IPS-18a (cell line): Measurements from ENCODE around the gene CTTN.

Experiments used
- H3K27ac ChIP-seq: one replicate; pipeline ENCODE4 v1.5.1; 2013; ENCODE audit warnings: low read length
- H3K27me3 ChIP-seq: one replicate; pipeline ENCODE4 v1.6.1; 2013; ENCODE audit warnings: mild to moderate bottlenecking, low read length; ENCODE audit not compliant: control insufficient read depth, insufficient read depth
- H3K36me3 ChIP-seq: one replicate; pipeline ENCODE4 v1.6.1; 2013; ENCODE audit warnings: low read depth, low read length; ENCODE audit not compliant: control insufficient read depth
- H3K4me1 ChIP-seq: one replicate; pipeline ENCODE4 v1.6.1; 2013; ENCODE audit warnings: low read depth, low read length; ENCODE audit not compliant: control insufficient read depth
- H3K4me3 ChIP-seq: one replicate; pipeline ENCODE4 v1.5.1; 2013; ENCODE audit warnings: low read length
- H3K9ac ChIP-seq: one replicate; pipeline ENCODE4 v1.6.1; 2013; ENCODE audit warnings: mild to moderate bottlenecking, low read length, moderate library complexity
- H3K9me3 ChIP-seq: one replicate; pipeline ENCODE4 v1.6.1; 2013; ENCODE audit warnings: low read depth, low read length; ENCODE audit not compliant: control insufficient read depth

The CTTN gene

DNA sequence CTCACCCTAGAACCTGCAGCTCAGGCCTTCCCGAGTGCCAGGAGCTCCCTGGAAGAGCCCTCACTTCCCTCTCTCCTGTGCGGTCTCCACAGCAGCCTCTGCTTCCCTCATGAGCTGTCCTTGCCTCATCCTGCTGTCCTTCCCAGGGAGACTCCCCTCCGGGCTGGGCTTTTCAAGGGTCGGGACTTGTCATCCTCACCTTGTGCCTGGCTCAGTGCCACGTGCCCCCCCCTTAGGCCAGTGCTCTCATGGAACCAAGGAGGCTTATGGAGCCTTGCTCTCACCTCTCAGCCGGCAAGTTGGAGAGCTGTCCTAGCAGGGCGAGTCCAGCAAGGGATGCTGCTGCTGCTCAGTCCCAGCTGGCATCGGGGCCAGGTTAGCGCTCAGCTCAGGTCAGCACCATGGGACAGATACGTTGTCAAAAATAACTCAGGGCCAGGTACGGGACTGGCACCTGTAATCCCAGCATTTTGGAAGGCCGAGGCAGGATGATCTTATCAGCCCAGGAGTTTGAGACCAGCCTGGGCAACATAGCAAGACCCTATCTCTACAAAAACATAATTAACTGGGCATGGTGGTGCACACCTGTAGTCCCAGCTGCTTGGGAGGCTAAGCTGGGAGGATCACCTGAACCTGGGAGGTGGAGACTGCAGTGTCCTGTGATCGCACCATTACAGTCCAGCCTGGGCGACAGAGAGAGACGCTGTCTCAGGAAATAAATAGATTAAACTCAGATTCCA lies 13.6 kb downstream of the CTTN start:
- no peaks in the 10 kb centered on the region for H3K4me1 ChIP-seq
- H3K9ac ChIP-seq: no peak overlapping the region
- H3K27me3 ChIP-seq: no peaks in the 10 kb centered on the region
- peaks cover 96% of the 10 kb centered on the region for H3K36me3 ChIP-seq
- H3K27ac ChIP-seq: no peak overlapping the region
- H3K9me3 ChIP-seq: no peaks in the 10 kb centered on the region
- H3K4me3 ChIP-seq: no peak overlapping the region

DNA sequence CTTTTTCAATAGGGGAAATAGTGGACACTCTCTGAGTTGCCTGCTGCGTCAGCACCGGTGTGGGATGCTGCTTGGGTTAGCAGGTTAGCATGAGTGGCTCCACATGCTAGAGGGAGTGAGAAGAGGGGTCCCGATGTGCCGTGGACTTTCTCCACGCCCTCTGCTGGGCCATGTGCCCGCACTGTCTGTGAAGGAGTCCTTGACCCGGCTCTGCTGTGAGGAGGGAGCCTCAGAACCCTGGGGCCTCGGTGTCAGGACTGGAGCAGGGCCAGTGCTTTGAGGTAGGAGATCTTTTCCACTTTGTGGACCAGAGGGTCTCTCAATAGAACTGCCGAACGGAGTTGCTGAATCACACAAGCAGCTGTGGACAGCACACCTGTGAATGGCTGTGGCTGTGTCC lies 14.8 kb downstream of the CTTN start:
- Histone ChIP-seq H3K4me3 (no peak overlapping the region), H3K4me1 (no peaks in the 10 kb centered on the region), H3K9ac (no peak overlapping the region), H3K36me3 (peaks cover 94% of the 10 kb centered on the region), H3K27ac (no peak overlapping the region), H3K9me3 (no peaks in the 10 kb centered on the region), H3K27me3 (no peaks in the 10 kb centered on the region)

GRCh38 chr11:70414341-70415100 lies 16.2 kb downstream of the CTTN start:
- H3K36me3 ChIP-seq: peaks cover 90% of the 10 kb centered on the region
- no peaks in the 10 kb centered on the region for H3K9me3 ChIP-seq
- no peaks in the 10 kb centered on the region for H3K27me3 ChIP-seq
- H3K4me3 ChIP-seq: no peak overlapping the region
- no peak overlapping the region for H3K27ac ChIP-seq
- H3K4me1 ChIP-seq: no peaks in the 10 kb centered on the region
- no peak overlapping the region for H3K9ac ChIP-seq

DNA sequence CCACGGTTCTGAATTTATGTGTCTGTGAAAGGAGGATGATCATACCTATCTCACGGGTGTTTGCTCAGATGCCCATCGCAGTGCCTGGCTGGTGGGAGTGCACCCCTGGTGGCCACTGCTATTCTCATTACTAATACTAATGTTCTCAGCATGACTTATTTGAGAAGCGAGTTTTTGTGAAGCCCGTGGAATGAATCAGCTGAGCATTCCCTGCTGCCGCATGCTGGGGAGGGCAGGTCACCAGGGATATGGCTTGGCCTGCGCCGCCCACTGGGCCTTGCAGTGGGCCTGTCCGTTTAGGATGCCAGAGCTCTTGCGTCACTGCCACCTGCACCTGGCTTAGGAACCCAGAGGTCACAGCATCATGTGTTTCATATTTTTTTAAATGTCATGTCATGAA lies 16.9 kb downstream of the CTTN start:
- Histone ChIP-seq H3K9me3 (no peaks in the 10 kb centered on the region), H3K9ac (no peak overlapping the region), H3K4me1 (no peaks in the 10 kb centered on the region), H3K36me3 (peaks cover 90% of the 10 kb centered on the region), H3K4me3 (no peak overlapping the region), H3K27ac (no peak overlapping the region), H3K27me3 (no peaks in the 10 kb centered on the region)

- Histone ChIP-seq H3K4me3 (no peak overlapping the region), H3K27ac (no peak overlapping the region), H3K9me3 (no peaks in the 10 kb centered on the region), H3K9ac (no peak overlapping the region), H3K36me3 (peaks cover 90% of the 10 kb centered on the region), H3K4me1 (no peaks in the 10 kb centered on the region), H3K27me3 (no peaks in the 10 kb centered on the region)
These were observed 17.5 kb downstream of the CTTN start for GRCh38 chr11:70415642-70416395.

DNA sequence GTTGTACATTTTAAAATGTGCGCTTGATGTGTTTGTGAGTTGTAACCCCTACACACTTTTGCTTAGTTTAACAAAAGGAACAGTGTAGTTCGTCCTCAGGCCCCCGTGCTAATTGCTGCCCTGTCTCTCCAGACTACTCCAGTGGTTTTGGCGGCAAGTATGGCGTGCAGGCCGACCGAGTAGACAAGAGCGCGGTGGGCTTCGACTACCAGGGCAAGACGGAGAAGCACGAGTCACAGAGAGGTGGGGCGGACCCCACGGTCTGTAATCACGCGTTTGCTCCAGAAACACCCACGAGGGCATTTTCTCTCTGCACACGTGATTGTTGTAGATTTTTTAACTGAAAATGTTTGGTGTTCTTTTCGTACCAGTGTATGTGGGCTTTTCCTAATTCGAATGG lies 18.6 kb downstream of the CTTN start:
- peaks cover 90% of the 10 kb centered on the region for H3K36me3 ChIP-seq
- H3K27me3 ChIP-seq: no peaks in the 10 kb centered on the region
- no peak overlapping the region for H3K27ac ChIP-seq

DNA sequence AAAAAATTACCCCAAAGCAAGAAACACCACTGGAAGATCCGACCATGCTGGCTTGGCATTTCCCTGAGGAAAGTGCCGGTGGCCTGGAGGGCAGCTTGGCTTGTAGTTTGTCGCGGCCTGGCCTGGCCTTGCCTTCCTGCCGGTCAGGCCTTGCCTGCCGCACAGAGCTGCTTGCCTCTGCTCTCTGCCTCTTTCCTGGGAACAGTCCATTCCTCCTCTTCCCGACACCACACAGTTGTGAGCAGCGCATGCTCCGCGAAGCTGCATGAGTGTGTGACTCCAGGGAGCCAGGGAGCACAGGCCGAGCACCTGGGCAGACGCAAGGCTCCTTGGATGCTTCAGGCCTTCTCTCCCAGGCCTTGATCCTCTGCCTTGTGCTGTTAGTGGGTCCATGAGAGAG lies 19.8 kb downstream of the CTTN start:
- Histone ChIP-seq H3K4me3 (no peak overlapping the region), H3K36me3 (peaks cover 85% of the 10 kb centered on the region), H3K4me1 (no peaks in the 10 kb centered on the region), H3K9ac (no peak overlapping the region), H3K27ac (no peak overlapping the region), H3K9me3 (no peaks in the 10 kb centered on the region), H3K27me3 (no peaks in the 10 kb centered on the region)

More for the DNA sequence above, 18.6 kb downstream of the CTTN start:
- Histone ChIP-seq H3K9ac (no peak overlapping the region), H3K4me1 (no peaks in the 10 kb centered on the region), H3K9me3 (no peaks in the 10 kb centered on the region), H3K4me3 (no peak overlapping the region)

GRCh38 chr11:70419307-70420007 lies 21.1 kb downstream of the CTTN start:
- Histone ChIP-seq H3K4me1 (no peaks in the 10 kb centered on the region), H3K36me3 (peaks cover 76% of the 10 kb centered on the region), H3K27me3 (no peaks in the 10 kb centered on the region), H3K4me3 (no peak overlapping the region), H3K9me3 (no peaks in the 10 kb centered on the region), H3K9ac (no peak overlapping the region), H3K27ac (no peak overlapping the region)

DNA sequence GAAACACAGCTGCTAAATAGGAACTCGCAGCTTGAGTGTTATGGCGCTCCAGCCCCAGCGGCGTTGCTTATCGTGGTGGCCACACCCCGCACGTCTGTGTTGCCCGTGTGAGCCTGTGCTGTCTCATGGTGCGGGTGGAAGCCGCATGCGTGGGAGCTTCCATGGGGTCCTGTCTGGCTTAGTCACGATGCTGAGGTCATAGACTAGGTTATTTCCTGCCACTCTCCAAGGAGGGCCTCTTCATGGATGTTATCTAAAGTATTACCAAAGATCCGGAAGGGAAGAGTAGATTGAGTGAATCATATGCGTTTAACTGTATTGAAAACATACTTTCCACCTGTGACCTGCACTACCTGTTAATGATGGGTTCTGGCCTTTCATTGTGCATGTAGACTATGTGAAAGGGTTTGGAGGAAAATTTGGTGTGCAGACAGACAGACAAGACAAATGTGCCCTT lies 21.7 kb downstream of the CTTN start:
- Histone ChIP-seq H3K36me3 (peaks cover 76% of the 10 kb centered on the region), H3K27ac (no peak overlapping the region), H3K9me3 (no peaks in the 10 kb centered on the region), H3K4me3 (no peak overlapping the region), H3K9ac (no peak overlapping the region), H3K4me1 (no peaks in the 10 kb centered on the region), H3K27me3 (no peaks in the 10 kb centered on the region)

DNA sequence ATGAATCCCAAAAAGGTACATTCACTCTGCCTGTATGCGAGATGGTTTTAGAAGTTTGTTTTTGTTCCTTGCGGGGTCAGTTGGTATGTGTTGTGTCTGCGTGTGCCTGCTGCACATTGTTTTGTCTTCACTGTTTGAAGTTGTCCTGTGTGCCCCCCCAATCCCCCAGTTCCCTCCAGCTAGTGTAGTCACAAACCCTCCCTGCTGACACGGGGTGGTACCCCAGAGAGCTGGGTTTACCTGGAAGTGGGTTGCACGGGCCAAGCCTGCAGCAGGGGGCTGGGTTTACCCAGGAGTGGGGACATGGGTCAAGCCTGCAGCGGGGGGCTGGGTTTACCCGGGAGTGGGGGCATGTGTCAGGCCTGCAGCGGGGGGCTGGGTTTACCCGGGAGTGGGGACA lies 22.2 kb downstream of the CTTN start:
- Histone ChIP-seq H3K27ac (no peak overlapping the region), H3K27me3 (no peaks in the 10 kb centered on the region), H3K36me3 (peaks cover 76% of the 10 kb centered on the region), H3K9me3 (no peaks in the 10 kb centered on the region), H3K4me3 (no peak overlapping the region), H3K4me1 (no peaks in the 10 kb centered on the region), H3K9ac (no peak overlapping the region)

DNA sequence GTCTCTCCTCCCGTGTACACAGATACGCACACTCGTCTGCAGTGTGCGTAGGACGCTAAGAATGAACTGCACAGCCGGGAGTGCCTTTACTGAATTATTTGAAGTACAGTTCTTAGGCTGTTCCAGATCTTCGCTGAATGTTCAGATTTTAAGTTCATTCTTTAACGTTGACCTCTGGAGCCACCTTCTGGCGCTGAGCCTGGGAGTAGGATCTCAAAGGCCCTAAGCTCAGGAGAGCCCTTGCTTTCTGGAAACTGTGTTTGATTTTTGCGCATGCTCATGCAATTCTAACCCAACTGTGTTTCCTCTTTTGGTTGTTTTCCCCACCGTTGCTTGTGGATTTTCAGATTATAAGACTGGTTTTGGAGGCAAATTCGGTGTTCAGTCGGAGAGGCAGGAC lies 22.8 kb downstream of the CTTN start:
- Histone ChIP-seq H3K4me1 (no peaks in the 10 kb centered on the region), H3K27me3 (no peaks in the 10 kb centered on the region), H3K27ac (no peak overlapping the region), H3K9me3 (no peaks in the 10 kb centered on the region), H3K36me3 (peaks cover 74% of the 10 kb centered on the region), H3K4me3 (no peak overlapping the region), H3K9ac (no peak overlapping the region)
